Kidney (tissue), 14 donors: ENCODE measurements around the gene PRKN. TPM values are rescaled to one million over a fixed set of nuclear protein-coding genes. Genes with fewer than 3 reads are reported as not detected.

Experiments used
- DNase-seq, 5 donors: peaks; one replicate each; pipeline ENCODE4 v3.0.0-alpha.2; 2013 to 2020
- FAIRE-seq: peaks from 2 replicates; lab custom pipeline; 2012; peaks lifted over from hg19 to GRCh38; lab: Jason Lieb, UNC
- H3K27ac ChIP-seq, 2 donors: one replicate each; pipeline ENCODE4 v1.7.0; 2013; ENCODE audit warnings: low read depth in 2 of 2, low read length in 2 of 2, inconsistent platforms in 1 of 2
- H3K27me3 ChIP-seq: one replicate; pipeline ENCODE4 v1.7.1; 2013; ENCODE audit warnings: low read length, inconsistent platforms; ENCODE audit not compliant: control insufficient read depth, insufficient read depth
- H3K36me3 ChIP-seq, 3 donors: one replicate each; pipeline versions ENCODE4 v1.7.0 to v1.7.1; 2013; ENCODE audit warnings: low read length in 3 of 3, control low read depth in 1 of 3, inconsistent platforms in 1 of 3; ENCODE audit not compliant: insufficient read depth in 3 of 3, control insufficient read depth in 2 of 3
- H3K4me1 ChIP-seq, 3 donors: one replicate each; pipeline versions ENCODE4 v1.7.0 to v1.7.1; 2013; ENCODE audit warnings: low read length in 3 of 3, inconsistent platforms in 1 of 3, low read depth in 1 of 3; ENCODE audit not compliant: control insufficient read depth in 2 of 3, insufficient read depth in 2 of 3
- H3K4me3 ChIP-seq, 3 donors: one replicate each; pipeline versions ENCODE4 v1.7.0 to v1.8.1; 2013; ENCODE audit warnings: low read length in 3 of 3, control low read depth in 1 of 3, inconsistent platforms in 1 of 3
- H3K9ac ChIP-seq, 3 donors: one replicate each; pipeline versions ENCODE4 v1.7.0 to v1.7.1; 2013; ENCODE audit warnings: low read length in 3 of 3, control low read depth in 1 of 3, inconsistent platforms in 1 of 3
- H3K9me3 ChIP-seq, 3 donors: one replicate each; pipeline versions ENCODE4 v1.7.0 to v1.7.1; 2013; ENCODE audit warnings: low read length in 3 of 3, control low read depth in 1 of 3, inconsistent platforms in 1 of 3; ENCODE audit not compliant: control insufficient read depth in 2 of 3, insufficient read depth in 1 of 3
- CTCF ChIP-seq: IDR thresholded peaks from 3 replicates; pipeline ENCODE4 v1.5.1; 2012; ENCODE audit warnings: mild to moderate bottlenecking, moderate library complexity, borderline replicate concordance; ENCODE audit not compliant: insufficient read depth; ENCODE audit errors: extremely low read depth
- intact Hi-C: fragments of 100-400 bp; cut with DNase I; formaldehyde crosslinking; loops from one replicate; pipeline ENCODE4 v1.11.1; 2022
- polyA plus RNA-seq: library from polyadenylated mRNA; stranded (reverse); fragments of 350-450 nt; fragmentation: Illumina TruSeq; extraction: RNeasy Lipid Tissue Mini Kit (QIAGEN cat#74804); gene quantifications from one replicate; pipeline ENCODE4 v1.2.3, GENCODE V29; 2014; ENCODE audit warnings: low read depth, low replicate concordance; ENCODE audit not compliant: insufficient read depth
- total RNA-seq: library from RNA; stranded (reverse); fragmentation: NEBNext Ultra II Directional; extraction: Animal tissue kit (Norgen Biotek cat#: 25700); gene quantifications from one replicate; pipeline ENCODE4 v1.2.1, GENCODE V29; 2021
- donor health status: control.
- donor health status: control.
- donor health status: control.
- donor health status: control.
- donor health status: control.
- donor health status: DM: yes; HTN: yes; CAD: no.
- donor health status: Normal renal cell carcinoma (clear cell type).

Gene PRKN
- total and polyA plus RNA-seq, 2 donors from 2014 or later = 8.6 to 10.4 TPM

- no peaks in the 10 kb centered on the region for H3K27me3 ChIP-seq
- no peak overlapping the region for H3K4me3 ChIP-seq
- no peak overlapping the region for H3K27ac ChIP-seq
- no peak overlapping the region for H3K9ac ChIP-seq
- TF ChIP-seq CTCF = no peak
- H3K4me1 ChIP-seq = no peaks in the 10 kb centered on the region
- H3K9me3 ChIP-seq = no peaks in the 10 kb centered on the region
- DNase-seq (no peak), FAIRE-seq (no peak)
- no peaks in the 10 kb centered on the region for H3K36me3 ChIP-seq
- intact Hi-C loops = no loop called here
Measured at GRCh38 chr6:161761966-161762365, 965.6 kb downstream of the PRKN start.

- H3K27ac ChIP-seq = no peak overlapping the region
- no peaks in the 10 kb centered on the region for H3K4me1 ChIP-seq
- intact Hi-C loops = no loop called here
- FAIRE-seq = no peak
- TF ChIP-seq CTCF = no peak
- no peak overlapping the region for H3K9ac ChIP-seq
- no peak for DNase-seq
- H3K27me3 ChIP-seq = no peaks in the 10 kb centered on the region
- no peaks in the 10 kb centered on the region for H3K9me3 ChIP-seq
- H3K36me3 ChIP-seq = no peaks in the 10 kb centered on the region
- H3K4me3 ChIP-seq = no peak overlapping the region
Measured at GRCh38 chr6:161755080-161755479, 972.5 kb downstream of the PRKN start.

GRCh38 chr6:161750686-161751085, 976.9 kb downstream of the PRKN start:
- H3K27me3 ChIP-seq = no peaks in the 10 kb centered on the region
- H3K36me3 ChIP-seq = no peaks in the 10 kb centered on the region
- TF ChIP-seq CTCF = no peak
- no peaks in the 10 kb centered on the region for H3K4me1 ChIP-seq
- intact Hi-C loops = no loop called here
- H3K4me3 ChIP-seq = no peak overlapping the region
- no peak overlapping the region for H3K9ac ChIP-seq
- no peak overlapping the region for H3K27ac ChIP-seq
- peak; percentile 21 for FAIRE-seq
- H3K9me3 ChIP-seq = no peaks in the 10 kb centered on the region
- DNase-seq = no peak

- Histone ChIP-seq H3K36me3 (no peaks in the 10 kb centered on the region), H3K4me3 (no peak overlapping the region), H3K27me3 (no peaks in the 10 kb centered on the region), H3K27ac (no peak overlapping the region), H3K9me3 (no peaks in the 10 kb centered on the region), H3K4me1 (no peaks in the 10 kb centered on the region), H3K9ac (no peak overlapping the region)
- no peak for TF ChIP-seq CTCF
- no peak for FAIRE-seq
- DNase-seq = no peak
- intact Hi-C loops = no loop called here
Measured at GRCh38 chr6:161749576-161749975, 978.0 kb downstream of the PRKN start.
